Peyer's patch (tissue), 4 donors: ENCODE measurements around the gene CELSR1.

ENCODE experiments used
- CTCF ChIP-seq, 6 experiments: fragments of 450-650 bp in 4 of 6; fragments of 200-600 bp in 2 of 6; sonication (generic) in 1 of 6; IDR thresholded peaks; one replicate each; pipeline ENCODE4 v1.5.1; 2017 to 2019; ENCODE audit warnings: antibody characterized with exemption in 6 of 6, mild to moderate bottlenecking in 3 of 6, moderate library complexity in 1 of 6
- POLR2A ChIP-seq, 2 donors: fragments of 450-650 bp; IDR thresholded peaks; one replicate each; pipeline ENCODE4 v1.5.1; 2017; ENCODE audit warnings: antibody characterized with exemption in 2 of 2, mild to moderate bottlenecking in 2 of 2, moderate library complexity in 2 of 2

DNA sequence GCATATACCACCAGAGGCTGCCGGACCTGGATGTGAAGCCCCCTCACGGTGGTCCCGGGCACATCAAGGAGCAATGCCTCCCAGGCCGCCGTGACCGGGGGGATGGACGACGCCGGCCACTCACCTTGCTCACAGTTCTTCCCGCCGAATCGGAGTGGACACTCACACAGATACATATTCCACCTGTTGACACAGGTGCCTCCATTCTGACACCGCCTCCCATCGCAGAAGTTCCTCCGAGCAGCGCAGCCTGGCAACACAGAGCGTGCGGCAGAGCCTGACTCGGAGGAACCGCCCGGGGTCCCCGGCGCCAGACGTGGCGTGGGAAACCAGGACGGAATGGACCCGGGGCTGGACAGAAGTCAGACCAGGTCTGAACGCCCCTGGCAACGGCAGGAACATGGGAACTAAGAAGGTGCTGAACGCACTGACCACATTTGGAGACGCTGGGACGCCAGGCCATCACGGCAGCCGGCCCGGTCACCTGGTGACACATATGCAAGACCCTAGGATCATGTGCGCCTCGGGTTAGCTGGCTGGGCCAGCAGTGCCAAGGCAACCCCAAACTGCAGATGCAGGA lies 127.7 kb downstream of the CELSR1 start:
- TF ChIP-seq CTCF (IDR thresholded peaks at IDR 0.05): no peak
- TF ChIP-seq POLR2A (IDR thresholded peaks at IDR 0.05): no peak
